Breast epithelium (tissue), 3 donors: Measurements from ENCODE around the gene ACAA1.

Experiments used
- POLR2AphosphoS5 ChIP-seq, 3 donors: sonication (generic); formaldehyde crosslinking; IDR thresholded peaks; one replicate each; pipeline ENCODE4 v1.6.1; 2017; ENCODE audit warnings: antibody characterized with exemption in 3 of 3
- TF ChIP-seq, protein P1 (sequence below), 3 donors: fragments of 450-650 bp; IDR thresholded peaks; one replicate each; pipeline ENCODE4 v1.5.1; 2016 to 2017; ENCODE audit warnings: antibody characterized with exemption in 3 of 3, mild to moderate bottlenecking in 3 of 3, moderate library complexity in 3 of 3

DNA sequence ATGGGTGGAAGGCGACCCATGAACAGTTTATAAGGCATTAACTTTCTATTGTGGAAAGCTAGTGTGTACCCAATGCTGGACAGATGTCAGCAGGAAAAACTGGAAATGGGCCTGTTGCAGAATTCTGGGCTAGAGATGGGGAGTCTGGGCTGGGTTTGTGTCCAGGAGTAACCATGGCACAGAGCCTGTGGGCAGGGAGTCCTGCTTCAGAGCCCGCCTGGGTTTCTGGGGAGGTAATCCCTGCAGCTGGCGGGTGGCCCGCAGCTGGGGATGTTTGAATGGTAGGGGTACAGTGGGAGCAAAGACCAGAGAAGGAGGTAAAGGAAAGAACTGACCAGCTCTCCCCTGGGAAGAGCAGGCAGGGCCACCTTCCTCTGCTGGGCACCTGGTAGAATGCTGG is 25.7 kb downstream of the ACAA1 start:
- TF ChIP-seq POLR2AphosphoS5 (IDR thresholded peaks at IDR 0.05) = no peak
- TF ChIP-seq, protein P1, sequence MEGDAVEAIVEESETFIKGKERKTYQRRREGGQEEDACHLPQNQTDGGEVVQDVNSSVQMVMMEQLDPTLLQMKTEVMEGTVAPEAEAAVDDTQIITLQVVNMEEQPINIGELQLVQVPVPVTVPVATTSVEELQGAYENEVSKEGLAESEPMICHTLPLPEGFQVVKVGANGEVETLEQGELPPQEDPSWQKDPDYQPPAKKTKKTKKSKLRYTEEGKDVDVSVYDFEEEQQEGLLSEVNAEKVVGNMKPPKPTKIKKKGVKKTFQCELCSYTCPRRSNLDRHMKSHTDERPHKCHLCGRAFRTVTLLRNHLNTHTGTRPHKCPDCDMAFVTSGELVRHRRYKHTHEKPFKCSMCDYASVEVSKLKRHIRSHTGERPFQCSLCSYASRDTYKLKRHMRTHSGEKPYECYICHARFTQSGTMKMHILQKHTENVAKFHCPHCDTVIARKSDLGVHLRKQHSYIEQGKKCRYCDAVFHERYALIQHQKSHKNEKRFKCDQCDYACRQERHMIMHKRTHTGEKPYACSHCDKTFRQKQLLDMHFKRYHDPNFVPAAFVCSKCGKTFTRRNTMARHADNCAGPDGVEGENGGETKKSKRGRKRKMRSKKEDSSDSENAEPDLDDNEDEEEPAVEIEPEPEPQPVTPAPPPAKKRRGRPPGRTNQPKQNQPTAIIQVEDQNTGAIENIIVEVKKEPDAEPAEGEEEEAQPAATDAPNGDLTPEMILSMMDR (IDR thresholded peaks at IDR 0.05) = no peak
